SU-DHL-6 (cell line): ENCODE measurements around the gene TMEM235.

Experiments used
- EZH2phosphoT487 ChIP-seq: fragments of 200-600 bp; sonication (generic), shearing (Covaris generic); conservative IDR thresholded peaks from 2 replicates; pipeline ENCODE4 v1.6.1; 2018; ENCODE audit warnings: mild to moderate bottlenecking, antibody characterized with exemption, low read length, moderate library complexity, mixed read lengths
- TF ChIP-seq, protein P1 (sequence below): fragments of 200-600 bp; sonication (generic); IDR thresholded peaks from one replicate; pipeline ENCODE4 v1.5.1; 2017; ENCODE audit warnings: antibody characterized with exemption, mild to moderate bottlenecking, low read length, moderate library complexity; ENCODE audit not compliant: insufficient read depth, poor library complexity, severe bottlenecking

DNA sequence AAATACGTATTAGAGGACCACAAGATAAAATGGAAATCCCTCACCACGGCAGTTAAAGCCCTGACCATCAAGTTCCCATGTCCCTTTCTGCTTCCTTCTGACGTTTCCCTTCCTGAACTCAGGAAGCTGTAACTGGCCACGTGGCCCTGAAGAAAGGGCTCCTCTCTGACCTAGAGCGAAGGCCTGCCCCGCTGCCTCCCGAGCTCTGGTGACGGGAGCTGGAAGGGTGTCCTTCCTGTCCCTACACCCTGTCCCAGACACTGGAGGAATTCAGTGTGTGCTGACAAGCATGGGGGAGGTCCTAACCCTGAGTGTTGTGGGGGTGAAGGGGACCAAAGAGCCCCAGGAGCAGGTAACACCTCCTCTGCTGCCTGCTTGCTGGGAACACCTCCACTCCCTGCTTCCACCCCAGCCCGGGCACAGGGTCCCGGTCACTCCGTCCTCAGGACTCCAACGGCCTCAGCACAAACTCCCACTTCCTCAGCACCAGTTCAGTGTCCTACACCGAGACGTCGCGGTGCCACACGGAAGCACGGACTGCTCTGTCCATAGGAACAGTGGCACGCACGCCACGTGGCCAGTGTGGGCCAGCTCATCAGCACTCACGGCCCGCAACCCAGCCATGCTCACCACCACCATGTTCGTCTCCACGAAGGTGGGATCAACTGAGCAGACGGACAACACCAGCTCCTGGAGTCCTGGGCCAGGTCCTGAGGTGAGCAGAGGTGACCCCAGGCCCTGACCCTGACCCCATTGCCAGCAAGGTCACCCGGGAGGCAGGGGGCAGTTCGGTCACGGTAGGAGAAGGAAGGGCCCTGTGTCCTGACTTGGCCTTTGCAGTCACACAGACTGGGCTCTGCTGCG, 16.9 kb downstream of the TMEM235 start:
- TF ChIP-seq, protein P1, sequence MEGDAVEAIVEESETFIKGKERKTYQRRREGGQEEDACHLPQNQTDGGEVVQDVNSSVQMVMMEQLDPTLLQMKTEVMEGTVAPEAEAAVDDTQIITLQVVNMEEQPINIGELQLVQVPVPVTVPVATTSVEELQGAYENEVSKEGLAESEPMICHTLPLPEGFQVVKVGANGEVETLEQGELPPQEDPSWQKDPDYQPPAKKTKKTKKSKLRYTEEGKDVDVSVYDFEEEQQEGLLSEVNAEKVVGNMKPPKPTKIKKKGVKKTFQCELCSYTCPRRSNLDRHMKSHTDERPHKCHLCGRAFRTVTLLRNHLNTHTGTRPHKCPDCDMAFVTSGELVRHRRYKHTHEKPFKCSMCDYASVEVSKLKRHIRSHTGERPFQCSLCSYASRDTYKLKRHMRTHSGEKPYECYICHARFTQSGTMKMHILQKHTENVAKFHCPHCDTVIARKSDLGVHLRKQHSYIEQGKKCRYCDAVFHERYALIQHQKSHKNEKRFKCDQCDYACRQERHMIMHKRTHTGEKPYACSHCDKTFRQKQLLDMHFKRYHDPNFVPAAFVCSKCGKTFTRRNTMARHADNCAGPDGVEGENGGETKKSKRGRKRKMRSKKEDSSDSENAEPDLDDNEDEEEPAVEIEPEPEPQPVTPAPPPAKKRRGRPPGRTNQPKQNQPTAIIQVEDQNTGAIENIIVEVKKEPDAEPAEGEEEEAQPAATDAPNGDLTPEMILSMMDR: no peak
- TF ChIP-seq EZH2phosphoT487: no peak
